HCT116 (cell line): Measurements from ENCODE around the gene KRT13. TPM values are rescaled to one million over a fixed set of nuclear protein-coding genes. Genes with fewer than 3 reads are reported as not detected.

Source experiments
- ATAC-seq: fragments of 200-7000 bp; cut with Tn5 transposase; 2 replicates; pipeline ENCODE4 v1.9.1; 2020; ENCODE audit warnings: mild to moderate bottlenecking, moderate library complexity
- BruUV-seq: library from RNA; stranded (reverse); fragments of 400-500 nt; replicated peaks from 2 replicates; lab custom pipeline; 2021; lab: Mats Ljungman, UMichigan
- CTCF ChIA-PET: fragments of 300-600 bp; sonication (Branson Sonifier 250); formaldehyde crosslinking; loops from one replicate; lab custom pipeline; 2021; ENCODE audit warnings: antibody characterized with exemption; lab: Charles Lee
- POLR2A ChIA-PET: fragments of 300-600, 350-600 bp; sonication (Branson Sonifier 250); formaldehyde crosslinking; loops from one replicate; lab custom pipeline; 2021; ENCODE audit warnings: antibody characterized with exemption; lab: Charles Lee
- RAD21 ChIA-PET, 2 experiments: fragments of 300-600 bp; sonication (Branson Sonifier 250); formaldehyde crosslinking; loops; one replicate each; lab custom pipeline; 2023; ENCODE audit warnings: low total read pairs in 2 of 2; ENCODE audit not compliant: uncharacterized antibody in 2 of 2, unreplicated experiment in 2 of 2, low non-redundant PET in 1 of 2; lab: Charles Lee
- DNase-seq: peaks from one replicate; pipeline ENCODE4 v3.0.0-alpha.2; 2010; ENCODE audit warnings: low read depth, low spot score
- H2AFZ ChIP-seq: fragments of 200-600 bp; shearing (Covaris generic), sonication (generic); 2 replicates; pipeline ENCODE4 v1.6.1; 2017; ENCODE audit warnings: low read depth, mixed run types, mixed read lengths, antibody characterized with exemption, low read length; ENCODE audit not compliant: poor library complexity, severe bottlenecking
- H3K27ac ChIP-seq: 2 replicates; pipeline ENCODE4 v1.5.1; 2012; ENCODE audit warnings: low read depth, low read length
- H3K27me3 ChIP-seq: fragments of 200-600 bp; sonication (generic); 2 replicates; pipeline ENCODE4 v1.6.1; 2016; ENCODE audit warnings: mixed run types, low read length, mixed read lengths; ENCODE audit not compliant: insufficient read depth
- H3K36me3 ChIP-seq, 2 experiments: fragments of 200-500 bp in 1 of 2; fragments of 200-600 bp in 1 of 2; sonication (Bioruptor generic) in 1 of 2; sonication (generic) in 1 of 2; 2 replicates each; pipeline versions ENCODE4 v1.5.1 to v1.6.1; 2014 to 2016; ENCODE audit warnings: low read length in 2 of 2, inconsistent platforms in 1 of 2, mixed read lengths in 1 of 2, mixed run types in 1 of 2; ENCODE audit not compliant: insufficient read depth in 2 of 2, control insufficient read depth in 1 of 2
- H3K4me1 ChIP-seq, 2 experiments: fragments of 200-600 bp in 1 of 2; sonication (generic) in 1 of 2; 2 replicates each; pipeline versions ENCODE4 v1.5.1 to v1.6.1; 2012 to 2017; ENCODE audit warnings: low read length in 2 of 2, inconsistent platforms in 1 of 2, mild to moderate bottlenecking in 1 of 2, mixed read lengths in 1 of 2, mixed run types in 1 of 2, moderate library complexity in 1 of 2; ENCODE audit not compliant: insufficient read depth in 2 of 2, control insufficient read depth in 1 of 2
- H3K4me2 ChIP-seq: fragments of 200-600 bp; sonication (generic); 2 replicates; pipeline ENCODE4 v1.6.1; 2017; ENCODE audit warnings: mixed run types, low read length, mixed read lengths
- H3K4me3 ChIP-seq, 2 experiments: fragments of 200-600 bp in 1 of 2; sonication (generic) in 1 of 2; replicated peaks in 1 of 2; 2 replicates each; pipeline ENCODE4 v1.5.1; 2011 to 2016; ENCODE audit warnings: low read length in 2 of 2, control low read depth in 1 of 2, low read depth in 1 of 2, mild to moderate bottlenecking in 1 of 2, mixed read lengths in 1 of 2, mixed run types in 1 of 2
- H3K79me2 ChIP-seq: fragments of 200-600 bp; sonication (generic); 2 replicates; pipeline ENCODE4 v1.6.1; 2017; ENCODE audit warnings: mild to moderate bottlenecking, mixed run types, low read length, moderate library complexity, mixed read lengths; ENCODE audit not compliant: insufficient read depth
- H3K9ac ChIP-seq: fragments of 200-600 bp; sonication (generic); 2 replicates; pipeline ENCODE4 v1.6.1; 2016; ENCODE audit warnings: low read length, mixed read lengths
- H3K9me2 ChIP-seq: fragments of 200-600 bp; sonication (generic), shearing (Covaris generic); 2 replicates; pipeline ENCODE4 v1.6.1; 2017; ENCODE audit warnings: mixed run types, mild to moderate bottlenecking, moderate library complexity; ENCODE audit not compliant: insufficient read depth
- H3K9me3 ChIP-seq, 2 experiments: fragments of 200-500 bp in 1 of 2; fragments of 200-600 bp in 1 of 2; sonication (Bioruptor generic) in 1 of 2; sonication (generic) in 1 of 2; 2 replicates each; pipeline ENCODE4 v1.6.1; 2014 to 2017; ENCODE audit warnings: low read length in 2 of 2, mixed read lengths in 2 of 2, inconsistent platforms in 1 of 2, low read depth in 1 of 2, mild to moderate bottlenecking in 1 of 2, mixed run types in 1 of 2, moderate library complexity in 1 of 2; ENCODE audit not compliant: control insufficient read depth in 1 of 2, insufficient read depth in 1 of 2
- H4K20me1 ChIP-seq: fragments of 200-600 bp; sonication (generic), shearing (Covaris generic); 2 replicates; pipeline ENCODE4 v1.6.1; 2017; ENCODE audit warnings: mixed run types, mild to moderate bottlenecking, moderate library complexity; ENCODE audit not compliant: insufficient read depth
- CBX3 ChIP-seq: IDR thresholded peaks from 2 replicates; pipeline ENCODE4 v1.6.1; 2012; ENCODE audit warnings: low read depth
- ELF1 ChIP-seq: IDR thresholded peaks from 2 replicates; pipeline ENCODE4 v1.6.1; 2012; ENCODE audit warnings: low read depth, borderline replicate concordance
- FOSL1 ChIP-seq: IDR thresholded peaks from 2 replicates; pipeline ENCODE4 v1.6.1; 2012; ENCODE audit warnings: low read depth
- MAX ChIP-seq: IDR thresholded peaks from 2 replicates; pipeline ENCODE4 v1.6.1; 2012
- POLR2A ChIP-seq: IDR thresholded peaks from 2 replicates; pipeline ENCODE4 v1.7.0; 2011; ENCODE audit warnings: borderline replicate concordance; ENCODE audit not compliant: insufficient read depth, insufficient read length; ENCODE audit errors: extremely low read depth
- POLR2AphosphoS5 ChIP-seq: IDR thresholded peaks from 2 replicates; pipeline ENCODE4 v1.6.1; 2011; ENCODE audit warnings: mild to moderate bottlenecking, low read depth, low read length, moderate library complexity
- SIN3A ChIP-seq: IDR thresholded peaks from 2 replicates; pipeline ENCODE4 v1.6.1; 2012; ENCODE audit warnings: low read depth
- TCF7L2 ChIP-seq: IDR thresholded peaks from 2 replicates; pipeline ENCODE4 v1.7.0; 2011; ENCODE audit warnings: borderline replicate concordance, inconsistent platforms; ENCODE audit not compliant: insufficient read depth, insufficient read length; ENCODE audit errors: extremely low read depth
- ZBTB33 ChIP-seq: IDR thresholded peaks from 2 replicates; pipeline ENCODE4 v1.6.1; 2011; ENCODE audit warnings: mild to moderate bottlenecking, low read length, moderate library complexity; ENCODE audit not compliant: insufficient replicate concordance; ENCODE audit errors: extremely low read depth
- ZFX ChIP-seq: fragments of 450-650 bp; IDR thresholded peaks from 2 replicates; pipeline ENCODE4 v1.6.1; 2017
- intact Hi-C: fragments of 100-400 bp; cut with micrococcal nuclease; formaldehyde crosslinking; loops from 2 replicates; pipeline ENCODE4 v1.10.0; 2022
- total RNA-seq: library from RNA; stranded (reverse); gene quantifications from one replicate; pipeline ENCODE4 v1.2.1, GENCODE V29; 2021; ENCODE audit not compliant: unreplicated experiment
- TF ChIP-seq, protein P1 (sequence below), 3 experiments: fragments of 200-600 bp in 1 of 3; sonication (generic) in 1 of 3; IDR thresholded peaks in 2 of 3; conservative IDR thresholded peaks in 1 of 3; 2 replicates each; pipeline ENCODE4 v1.5.1; 2012 to 2017; ENCODE audit warnings: low read depth in 2 of 3, low read length in 2 of 3, antibody characterized with exemption in 1 of 3, borderline replicate concordance in 1 of 3, control low read depth in 1 of 3, mild to moderate bottlenecking in 1 of 3, mixed read lengths in 1 of 3, mixed run types in 1 of 3, moderate library complexity in 1 of 3; ENCODE audit not compliant: insufficient read depth in 1 of 3

The KRT13 gene
- total RNA-seq, 1 experiment from 2014 or later = 3.7 TPM

GRCh38 chr17:41519501-41520224 lies 14.3 kb upstream of the KRT13 start:
- ChIA-PET CTCF (interaction anchor here (0.9 to 8.9 kb wide), 3 partner anchors 30 to 143 kb away, joined by 3 to 77 read pairs (median 3); no protein-coding TSS in a partner anchor), RAD21 (no interaction called here), POLR2A (interaction anchor here (1.3 to 12.9 kb wide), 6 partner anchors 9 to 610 kb away, joined by 3 to 148 read pairs (median 10); partner anchors contain the start of genes EIF1 and KRT19)
- H3K4me2 ChIP-seq = peak overlapping the region; percentile 78
- H3K27me3 ChIP-seq = no peaks in the 10 kb centered on the region
- 0 out of 4 replicates have a peak overlapping the region, but pooled peaks of 1 of the 2 experiments have one; percentile 1 for H3K4me3 ChIP-seq
- peak overlapping the region; percentile 99 for H3K27ac ChIP-seq
- H3K79me2 ChIP-seq = no peaks in the 10 kb centered on the region
- H2AFZ ChIP-seq = no peak overlapping the region
- H3K9ac ChIP-seq = peak overlapping the region; percentile 99
- peaks cover 3 to 15% of the 10 kb centered on the region in 2 experiments; a peak in 2 of 4 replicates for H3K36me3 ChIP-seq
- no peaks in the 10 kb centered on the region for H3K9me3 ChIP-seq
- no peaks in the 10 kb centered on the region for H4K20me1 ChIP-seq
- H3K4me1 ChIP-seq = peaks cover 57 to 72% of the 10 kb centered on the region in 2 experiments
- intact Hi-C loops = loop anchor here (2.0 kb wide), 1 partner anchor 611 kb away; no protein-coding TSS in a partner anchor
- ATAC-seq = no peak
- TF ChIP-seq CBX3 (no peak), FOSL1 (no peak), ZFX (no peak), POLR2A (no peak), TCF7L2 (peak; percentile 13), SIN3A (no peak), MAX (no peak), ZBTB33 (no peak), POLR2AphosphoS5 (peak; percentile 24), ELF1 (no peak)
- TF ChIP-seq, protein P1, sequence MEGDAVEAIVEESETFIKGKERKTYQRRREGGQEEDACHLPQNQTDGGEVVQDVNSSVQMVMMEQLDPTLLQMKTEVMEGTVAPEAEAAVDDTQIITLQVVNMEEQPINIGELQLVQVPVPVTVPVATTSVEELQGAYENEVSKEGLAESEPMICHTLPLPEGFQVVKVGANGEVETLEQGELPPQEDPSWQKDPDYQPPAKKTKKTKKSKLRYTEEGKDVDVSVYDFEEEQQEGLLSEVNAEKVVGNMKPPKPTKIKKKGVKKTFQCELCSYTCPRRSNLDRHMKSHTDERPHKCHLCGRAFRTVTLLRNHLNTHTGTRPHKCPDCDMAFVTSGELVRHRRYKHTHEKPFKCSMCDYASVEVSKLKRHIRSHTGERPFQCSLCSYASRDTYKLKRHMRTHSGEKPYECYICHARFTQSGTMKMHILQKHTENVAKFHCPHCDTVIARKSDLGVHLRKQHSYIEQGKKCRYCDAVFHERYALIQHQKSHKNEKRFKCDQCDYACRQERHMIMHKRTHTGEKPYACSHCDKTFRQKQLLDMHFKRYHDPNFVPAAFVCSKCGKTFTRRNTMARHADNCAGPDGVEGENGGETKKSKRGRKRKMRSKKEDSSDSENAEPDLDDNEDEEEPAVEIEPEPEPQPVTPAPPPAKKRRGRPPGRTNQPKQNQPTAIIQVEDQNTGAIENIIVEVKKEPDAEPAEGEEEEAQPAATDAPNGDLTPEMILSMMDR (IDR thresholded peaks at IDR 0.05 in 2 of 3, conservative IDR thresholded peaks at IDR 0.05 in 1 of 3; ENCODE audit: borderline replicate concordance in 1 of 3, insufficient read depth in 1 of 3, low read depth in 2 of 3, low read length in 2 of 3) = no peak
- TF ChIP-seq, all 23 proteins: peak for 2
- no peak for DNase-seq
- H3K9me2 ChIP-seq = no peaks in the 10 kb centered on the region
- no TSS peak for BruUV-seq
